VCaP (cell line): ENCODE results near the gene C1QTNF9.

Source experiments
- H3K27ac ChIP-seq: fragments of 450-650 bp; 2 replicates; pipeline ENCODE4 v1.5.1; 2017
- TF ChIP-seq, protein P1 (sequence below): fragments of 450-650 bp; conservative IDR thresholded peaks from 2 replicates; pipeline ENCODE4 v1.5.1; 2017; ENCODE audit warnings: mild to moderate bottlenecking, moderate library complexity

The C1QTNF9 gene

DNA sequence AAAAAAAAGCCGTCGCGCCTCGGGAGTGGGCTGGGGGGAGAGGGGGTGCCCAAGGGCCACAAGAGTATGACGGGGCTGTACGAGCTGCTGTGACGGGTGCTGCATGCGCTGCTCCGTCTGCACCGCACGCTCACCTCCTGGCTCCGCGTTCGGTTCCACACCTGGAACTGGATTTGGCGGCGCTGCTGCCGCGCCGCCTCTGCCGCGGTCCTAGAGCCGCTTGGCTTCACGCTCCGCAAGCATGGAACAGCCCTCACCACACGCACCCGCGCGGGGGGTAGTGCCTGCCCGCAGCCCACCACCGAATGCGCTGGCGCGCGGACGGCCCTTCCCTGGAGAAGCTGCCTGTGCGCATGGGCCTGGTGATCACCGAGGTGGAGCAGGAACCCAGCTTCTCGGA, 18.8 kb downstream of the C1QTNF9 start:
- TF ChIP-seq, protein P1, sequence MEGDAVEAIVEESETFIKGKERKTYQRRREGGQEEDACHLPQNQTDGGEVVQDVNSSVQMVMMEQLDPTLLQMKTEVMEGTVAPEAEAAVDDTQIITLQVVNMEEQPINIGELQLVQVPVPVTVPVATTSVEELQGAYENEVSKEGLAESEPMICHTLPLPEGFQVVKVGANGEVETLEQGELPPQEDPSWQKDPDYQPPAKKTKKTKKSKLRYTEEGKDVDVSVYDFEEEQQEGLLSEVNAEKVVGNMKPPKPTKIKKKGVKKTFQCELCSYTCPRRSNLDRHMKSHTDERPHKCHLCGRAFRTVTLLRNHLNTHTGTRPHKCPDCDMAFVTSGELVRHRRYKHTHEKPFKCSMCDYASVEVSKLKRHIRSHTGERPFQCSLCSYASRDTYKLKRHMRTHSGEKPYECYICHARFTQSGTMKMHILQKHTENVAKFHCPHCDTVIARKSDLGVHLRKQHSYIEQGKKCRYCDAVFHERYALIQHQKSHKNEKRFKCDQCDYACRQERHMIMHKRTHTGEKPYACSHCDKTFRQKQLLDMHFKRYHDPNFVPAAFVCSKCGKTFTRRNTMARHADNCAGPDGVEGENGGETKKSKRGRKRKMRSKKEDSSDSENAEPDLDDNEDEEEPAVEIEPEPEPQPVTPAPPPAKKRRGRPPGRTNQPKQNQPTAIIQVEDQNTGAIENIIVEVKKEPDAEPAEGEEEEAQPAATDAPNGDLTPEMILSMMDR, result no peak
- no peak overlapping the region for H3K27ac ChIP-seq

- TF ChIP-seq, protein P1, result no peak
These were observed 29.3 kb downstream of the C1QTNF9 start for GRCh38 chr13:24338721-24339120.

GRCh38 chr13:24339937-24340607, 30.7 kb downstream of the C1QTNF9 start:
- TF ChIP-seq, protein P1, result no peak
- no peak overlapping the region for H3K27ac ChIP-seq

More at GRCh38 chr13:24338721-24339120, 29.3 kb downstream of the C1QTNF9 start:
- no peak overlapping the region for H3K27ac ChIP-seq

DNA sequence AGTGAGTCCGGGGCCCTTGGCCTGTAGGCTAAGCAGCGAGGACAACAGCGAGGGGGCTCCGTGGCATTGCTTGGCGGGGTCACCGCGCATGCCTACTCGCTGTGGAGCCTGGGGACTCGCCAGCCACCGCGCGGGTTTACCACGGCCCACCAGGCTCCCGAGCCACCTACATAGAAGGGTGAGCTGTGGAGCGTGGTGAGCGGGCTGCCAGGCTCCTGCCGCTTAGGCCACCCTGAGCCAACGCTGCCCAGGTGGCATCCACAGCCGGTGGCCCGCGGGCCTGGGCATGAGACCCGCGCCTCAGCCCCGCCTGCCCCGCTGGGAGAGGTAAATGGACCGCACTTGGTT, 31.2 kb downstream of the C1QTNF9 start:
- TF ChIP-seq, protein P1, result no peak
- H3K27ac ChIP-seq, result no peak overlapping the region

GRCh38 chr13:24341439-24341838, 32.1 kb downstream of the C1QTNF9 start:
- TF ChIP-seq, protein P1, result no peak
- no peak overlapping the region for H3K27ac ChIP-seq

DNA sequence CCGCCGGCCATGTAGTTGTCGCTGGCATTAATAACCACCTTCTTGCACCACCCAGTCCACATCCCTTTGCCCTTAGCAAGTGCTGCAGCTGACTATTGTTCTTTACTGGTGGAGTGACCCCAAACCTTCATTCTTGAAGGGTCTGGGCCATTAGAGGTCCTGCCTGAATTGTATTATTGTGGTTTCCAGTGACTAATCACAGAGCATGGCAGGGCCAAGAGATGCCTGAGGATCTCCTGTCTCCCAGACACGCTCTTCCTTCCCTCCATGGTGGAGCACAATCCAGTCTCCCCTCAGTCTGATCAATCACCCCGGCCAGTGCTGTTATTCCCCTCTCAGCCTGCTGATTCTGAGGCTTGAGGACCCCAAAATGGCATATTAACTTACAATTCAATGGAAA, 39.0 kb downstream of the C1QTNF9 start:
- TF ChIP-seq, protein P1, result no peak
- peak overlapping the region; percentile 92 for H3K27ac ChIP-seq

GRCh38 chr13:24348797-24349515, 39.6 kb downstream of the C1QTNF9 start:
- peak overlapping the region; percentile 92 for H3K27ac ChIP-seq
- TF ChIP-seq, protein P1, result no peak

DNA sequence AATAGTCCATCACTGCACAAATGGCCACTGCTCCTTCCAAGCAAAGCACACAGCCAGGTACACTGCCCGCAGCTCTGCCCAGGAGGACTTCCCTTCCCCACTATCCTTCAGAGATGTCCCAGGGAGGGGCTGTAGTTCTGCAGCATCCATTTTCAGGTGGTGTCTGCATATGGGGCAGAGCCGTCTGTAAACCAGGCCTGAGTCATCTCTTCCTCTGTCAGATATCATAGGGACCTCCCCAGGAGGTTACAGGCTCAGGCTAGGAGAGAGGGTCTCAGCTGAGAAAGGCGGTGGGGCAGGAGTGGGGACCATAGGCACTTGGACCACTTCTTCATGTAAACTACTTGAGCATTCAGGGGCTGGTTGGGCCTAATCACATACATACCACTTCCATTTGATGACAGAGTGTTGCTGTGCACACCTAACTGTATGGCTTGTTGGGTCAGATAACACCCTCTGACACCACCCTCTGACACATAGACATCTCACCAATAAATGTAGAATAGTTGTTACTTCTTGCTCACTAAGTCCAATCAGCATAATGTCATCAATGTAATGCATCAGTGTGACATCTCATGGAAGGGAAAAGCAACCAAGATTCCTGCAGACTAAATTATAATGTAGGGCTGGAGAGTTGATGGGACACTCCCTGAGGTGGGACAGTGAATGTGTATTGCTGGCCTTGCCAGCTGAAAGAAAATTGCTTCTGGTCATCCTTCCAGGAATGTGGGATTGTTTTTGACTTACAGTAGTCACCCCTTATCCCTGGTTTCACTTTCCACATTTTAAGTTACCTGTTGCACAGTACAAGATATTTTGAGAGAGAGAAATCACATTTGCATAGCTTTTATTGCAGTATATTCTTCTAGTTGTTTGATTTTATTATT, 40.6 kb downstream of the C1QTNF9 start:
- H3K27ac ChIP-seq, result peak overlapping the region; percentile 92
